Measurements from ENCODE around the gene KDM5A. TPM values are rescaled to one million over a fixed set of nuclear protein-coding genes. Genes with fewer than 3 reads are reported as not detected.
"Not testable (repeated sequence)": the region's sequence is repeated elsewhere in the genome, so short reads cannot be mapped to it uniquely, and the experiment has no call there.

Gene KDM5A
- total RNA-seq, 1 donor from 2014 or later, result 53.6 TPM

- DNase-seq (ENCODE audit: low read depth), result no peak
- peaks cover 2% of the 10 kb centered on the region for H3K36me3 ChIP-seq (ENCODE audit: control insufficient read depth, insufficient read depth, low read length)
- no peaks in the 10 kb centered on the region for H3K27me3 ChIP-seq (ENCODE audit: control insufficient read depth, insufficient read depth, low read length)
Observed at GRCh38 chr12:321606-322326, 67.4 kb downstream of the KDM5A start.

GRCh38 chr12:318759-319515, 70.2 kb downstream of the KDM5A start:
- H3K4me3 ChIP-seq (ENCODE audit: low read depth, low read length), result no peak overlapping the region
- TF ChIP-seq CTCF (IDR thresholded peaks at IDR 0.05; ENCODE audit: insufficient read depth, low read length, poor library complexity, severe bottlenecking), result no peak
- peaks cover 2% of the 10 kb centered on the region for H3K36me3 ChIP-seq (ENCODE audit: control insufficient read depth, insufficient read depth, low read length)
- no peak for DNase-seq (ENCODE audit: low read depth)
- H3K27me3 ChIP-seq (ENCODE audit: control insufficient read depth, insufficient read depth, low read length), result no peaks in the 10 kb centered on the region

More at GRCh38 chr12:321606-322326, 67.4 kb downstream of the KDM5A start:
- peak; percentile 40 for TF ChIP-seq CTCF (IDR thresholded peaks at IDR 0.05; ENCODE audit: insufficient read depth, low read length, poor library complexity, severe bottlenecking)
- no peak overlapping the region for H3K4me3 ChIP-seq (ENCODE audit: low read depth, low read length)

GRCh38 chr12:308511-308910, 80.6 kb downstream of the KDM5A start:
- no peak for DNase-seq (ENCODE audit: low read depth)
- Histone ChIP-seq H3K36me3 (ENCODE audit: control insufficient read depth, insufficient read depth, low read length) (peaks cover 1% of the 10 kb centered on the region), H3K27me3 (ENCODE audit: control insufficient read depth, insufficient read depth, low read length) (no peaks in the 10 kb centered on the region), H3K4me3 (ENCODE audit: low read depth, low read length) (no peak overlapping the region)
- no peak for TF ChIP-seq CTCF (IDR thresholded peaks at IDR 0.05; ENCODE audit: insufficient read depth, low read length, poor library complexity, severe bottlenecking)

- Histone ChIP-seq H3K27me3 (ENCODE audit: control insufficient read depth, insufficient read depth, low read length) (no peaks in the 10 kb centered on the region), H3K4me3 (ENCODE audit: low read depth, low read length) (no peak overlapping the region), H3K36me3 (ENCODE audit: control insufficient read depth, insufficient read depth, low read length) (peaks cover 1% of the 10 kb centered on the region)
- no peak for DNase-seq (ENCODE audit: low read depth)
- no peak for TF ChIP-seq CTCF (IDR thresholded peaks at IDR 0.05; ENCODE audit: insufficient read depth, low read length, poor library complexity, severe bottlenecking)
Observed at GRCh38 chr12:307406-307805, 81.7 kb downstream of the KDM5A start.

GRCh38 chr12:304805-305204, 84.3 kb downstream of the KDM5A start:
- no peak overlapping the region for H3K4me3 ChIP-seq (ENCODE audit: low read depth, low read length)
- no peaks in the 10 kb centered on the region for H3K27me3 ChIP-seq (ENCODE audit: control insufficient read depth, insufficient read depth, low read length)
- DNase-seq (ENCODE audit: low read depth), result no peak
- no peaks in the 10 kb centered on the region for H3K36me3 ChIP-seq (ENCODE audit: control insufficient read depth, insufficient read depth, low read length)
- TF ChIP-seq CTCF (IDR thresholded peaks at IDR 0.05; ENCODE audit: insufficient read depth, low read length, poor library complexity, severe bottlenecking), result no peak

GRCh38 chr12:302766-303165, 86.4 kb downstream of the KDM5A start:
- not testable (repeated sequence) for H3K36me3 ChIP-seq (ENCODE audit: control insufficient read depth, insufficient read depth, low read length); H3K27me3 ChIP-seq (ENCODE audit: control insufficient read depth, insufficient read depth, low read length); DNase-seq (ENCODE audit: low read depth); H3K4me3 ChIP-seq (ENCODE audit: low read depth, low read length)

- H3K4me3 ChIP-seq (ENCODE audit: low read depth, low read length); DNase-seq (ENCODE audit: low read depth); H3K36me3 ChIP-seq (ENCODE audit: control insufficient read depth, insufficient read depth, low read length); H3K27me3 ChIP-seq (ENCODE audit: control insufficient read depth, insufficient read depth, low read length): not testable (repeated sequence)
Observed at GRCh38 chr12:300166-300565, 89.0 kb downstream of the KDM5A start.

GRCh38 chr12:299511-299910, 89.6 kb downstream of the KDM5A start:
- not testable (repeated sequence) for H3K4me3 ChIP-seq (ENCODE audit: low read depth, low read length); DNase-seq (ENCODE audit: low read depth); H3K27me3 ChIP-seq (ENCODE audit: control insufficient read depth, insufficient read depth, low read length); H3K36me3 ChIP-seq (ENCODE audit: control insufficient read depth, insufficient read depth, low read length)

- not testable (repeated sequence) for H3K4me3 ChIP-seq (ENCODE audit: low read depth, low read length); H3K36me3 ChIP-seq (ENCODE audit: control insufficient read depth, insufficient read depth, low read length); H3K27me3 ChIP-seq (ENCODE audit: control insufficient read depth, insufficient read depth, low read length); DNase-seq (ENCODE audit: low read depth)
Observed at GRCh38 chr12:298059-298458, 91.1 kb downstream of the KDM5A start.
